ENCODE measurements around the gene ARL3.

Gene ARL3

GRCh38 chr10:102657451-102657850 lies 56.7 kb downstream of the ARL3 start:
- in situ Hi-C loops (cut with HindIII; ENCODE audit: low pct_ligation_motif_present, low sequenced_read_pairs) = no loop called here
- TF ChIP-seq CTCF (IDR thresholded peaks at IDR 0.05; ENCODE audit: low read depth, low read length, missing control alignments) = no peak
- Histone ChIP-seq H3K27me3 (replicated peaks) (no peaks in the 10 kb centered on the region), H3K4me3 (ENCODE audit: low read depth, low read length) (no peak overlapping the region), H3K36me3 (replicated peaks) (peaks cover 53% of the 10 kb centered on the region), H3K27ac (no peak overlapping the region)
- no peak for DNase-seq

GRCh38 chr10:102656791-102657371 lies 57.3 kb downstream of the ARL3 start:
- Histone ChIP-seq H3K4me3 (ENCODE audit: low read depth, low read length) (no peak overlapping the region), H3K27me3 (replicated peaks) (no peaks in the 10 kb centered on the region), H3K27ac (no peak overlapping the region), H3K36me3 (replicated peaks) (peaks cover 56% of the 10 kb centered on the region)
- DNase-seq = no peak
- TF ChIP-seq CTCF (IDR thresholded peaks at IDR 0.05; ENCODE audit: low read depth, low read length, missing control alignments) = no peak
- in situ Hi-C loops (cut with HindIII; ENCODE audit: low pct_ligation_motif_present, low sequenced_read_pairs) = no loop called here

- no peak overlapping the region for H3K27ac ChIP-seq
- peaks cover 61% of the 10 kb centered on the region for H3K36me3 ChIP-seq (replicated peaks)
- no peak overlapping the region for H3K4me3 ChIP-seq (ENCODE audit: low read depth, low read length)
- no peak for DNase-seq
- no peaks in the 10 kb centered on the region for H3K27me3 ChIP-seq (replicated peaks)
- in situ Hi-C loops (cut with HindIII; ENCODE audit: low pct_ligation_motif_present, low sequenced_read_pairs) = no loop called here
- no peak for TF ChIP-seq CTCF (IDR thresholded peaks at IDR 0.05; ENCODE audit: low read depth, low read length, missing control alignments)
These were observed 58.2 kb downstream of the ARL3 start for GRCh38 chr10:102656026-102656425.

GRCh38 chr10:102654969-102655368 lies 59.2 kb downstream of the ARL3 start:
- peaks cover 61% of the 10 kb centered on the region for H3K36me3 ChIP-seq (replicated peaks)
- no peak for TF ChIP-seq CTCF (IDR thresholded peaks at IDR 0.05; ENCODE audit: low read depth, low read length, missing control alignments)
- H3K27ac ChIP-seq = no peak overlapping the region
- no peak overlapping the region for H3K4me3 ChIP-seq (ENCODE audit: low read depth, low read length)
- no peak for DNase-seq
- in situ Hi-C loops (cut with HindIII; ENCODE audit: low pct_ligation_motif_present, low sequenced_read_pairs) = no loop called here
- no peaks in the 10 kb centered on the region for H3K27me3 ChIP-seq (replicated peaks)

- DNase-seq = no peak
- peaks cover 61% of the 10 kb centered on the region for H3K36me3 ChIP-seq (replicated peaks)
- H3K4me3 ChIP-seq (ENCODE audit: low read depth, low read length) = no peak overlapping the region
- no peaks in the 10 kb centered on the region for H3K27me3 ChIP-seq (replicated peaks)
- in situ Hi-C loops (cut with HindIII; ENCODE audit: low pct_ligation_motif_present, low sequenced_read_pairs) = no loop called here
- no peak overlapping the region for H3K27ac ChIP-seq
- no peak for TF ChIP-seq CTCF (IDR thresholded peaks at IDR 0.05; ENCODE audit: low read depth, low read length, missing control alignments)
These were observed 59.6 kb downstream of the ARL3 start for GRCh38 chr10:102654566-102654965.

GRCh38 chr10:102653060-102653459 lies 61.1 kb downstream of the ARL3 start:
- Histone ChIP-seq H3K4me3 (ENCODE audit: low read depth, low read length) (no peak overlapping the region), H3K36me3 (replicated peaks) (peaks cover 56% of the 10 kb centered on the region), H3K27ac (no peak overlapping the region), H3K27me3 (replicated peaks) (no peaks in the 10 kb centered on the region)
- TF ChIP-seq CTCF (IDR thresholded peaks at IDR 0.05; ENCODE audit: low read depth, low read length, missing control alignments) = no peak
- no peak for DNase-seq
- in situ Hi-C loops (cut with HindIII; ENCODE audit: low pct_ligation_motif_present, low sequenced_read_pairs) = no loop called here
